OCI-LY7 (cell line): ENCODE data around the gene TBC1D32.

ENCODE experiments used
- EZH2phosphoT487 ChIP-seq: fragments of 200-600 bp; sonication (generic); IDR thresholded peaks from 2 replicates; pipeline ENCODE4 v1.6.1; 2018; ENCODE audit warnings: low read depth, borderline replicate concordance, mild to moderate bottlenecking, mixed run types, antibody characterized with exemption, low read length, moderate library complexity, mixed read lengths
- TF ChIP-seq, protein P1 (sequence below): fragments of 200-600 bp; sonication (generic); conservative IDR thresholded peaks from 2 replicates; pipeline ENCODE4 v1.5.1; 2014; ENCODE audit warnings: mild to moderate bottlenecking, antibody characterized with exemption, low read length, moderate library complexity, mixed read lengths

DNA sequence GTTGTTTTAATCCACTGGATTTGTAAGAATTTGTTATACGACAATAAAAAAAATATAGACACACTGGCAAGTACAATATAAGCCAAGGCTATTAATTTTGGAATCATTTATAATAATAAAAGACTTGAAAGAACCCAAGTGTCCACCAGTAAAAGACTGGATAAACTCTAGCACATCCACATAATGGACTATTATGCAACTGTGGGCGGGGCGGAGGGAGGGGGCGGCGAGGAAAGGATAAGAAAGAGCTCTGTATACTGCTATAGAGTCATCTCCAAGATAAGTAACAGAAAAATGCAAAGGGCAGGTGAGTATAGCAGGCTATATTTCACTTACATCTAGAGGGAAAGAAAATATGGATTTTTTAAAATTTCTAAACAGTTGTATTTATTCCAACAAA lies 123.3 kb downstream of the TBC1D32 start:
- TF ChIP-seq, protein P1, sequence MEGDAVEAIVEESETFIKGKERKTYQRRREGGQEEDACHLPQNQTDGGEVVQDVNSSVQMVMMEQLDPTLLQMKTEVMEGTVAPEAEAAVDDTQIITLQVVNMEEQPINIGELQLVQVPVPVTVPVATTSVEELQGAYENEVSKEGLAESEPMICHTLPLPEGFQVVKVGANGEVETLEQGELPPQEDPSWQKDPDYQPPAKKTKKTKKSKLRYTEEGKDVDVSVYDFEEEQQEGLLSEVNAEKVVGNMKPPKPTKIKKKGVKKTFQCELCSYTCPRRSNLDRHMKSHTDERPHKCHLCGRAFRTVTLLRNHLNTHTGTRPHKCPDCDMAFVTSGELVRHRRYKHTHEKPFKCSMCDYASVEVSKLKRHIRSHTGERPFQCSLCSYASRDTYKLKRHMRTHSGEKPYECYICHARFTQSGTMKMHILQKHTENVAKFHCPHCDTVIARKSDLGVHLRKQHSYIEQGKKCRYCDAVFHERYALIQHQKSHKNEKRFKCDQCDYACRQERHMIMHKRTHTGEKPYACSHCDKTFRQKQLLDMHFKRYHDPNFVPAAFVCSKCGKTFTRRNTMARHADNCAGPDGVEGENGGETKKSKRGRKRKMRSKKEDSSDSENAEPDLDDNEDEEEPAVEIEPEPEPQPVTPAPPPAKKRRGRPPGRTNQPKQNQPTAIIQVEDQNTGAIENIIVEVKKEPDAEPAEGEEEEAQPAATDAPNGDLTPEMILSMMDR, result no peak
- no peak for TF ChIP-seq EZH2phosphoT487
